Adipose tissue (tissue), 3 donors: ENCODE results near the gene VPS13C. TPM values are rescaled to one million over a fixed set of nuclear protein-coding genes. Genes with fewer than 3 reads are reported as not detected.

ENCODE experiments used
- H3K27ac ChIP-seq: one replicate; pipeline ENCODE4 v1.5.1; 2013; ENCODE audit warnings: low read depth, low read length
- WGBS, 3 donors: extraction: QIAGEN DNeasy Blood & Tissue Kit; methylation state at CpG; one replicate each; pipeline ENCODE4 v1.1.7; 2013; 5-methylcytosine and 5-hydroxymethylcytosine counted together
- polyA plus RNA-seq, 3 donors: library from polyadenylated mRNA; stranded (reverse); fragments of 200-250 nt; gene quantifications; one replicate each; pipeline ENCODE4 v1.2.3, GENCODE V29; 2013
- donor health status: healthy with polysubstance abuse.
- donor health status: Bipolar disorder and iron deficiency.
- donor health status: healthy.

VPS13C gene
- polyA plus RNA-seq, 3 donors = 8.1 to 11.0 (median 11.0) TPM

- 81 to 84% (median 82%) methylated on average over 9 of the region's 9 CpGs for WGBS, 3 donors
- H3K27ac ChIP-seq = no peak overlapping the region
Observed at GRCh38 chr15:62083194-62084154, 23.2 kb upstream of the VPS13C start.

GRCh38 chr15:62079594-62079993 lies 19.3 kb upstream of the VPS13C start:
- 70 to 85% (median 77%) methylated on average over 4 of the region's 4 CpGs for WGBS, 3 donors
- H3K27ac ChIP-seq = no peak overlapping the region

- H3K27ac ChIP-seq = no peak overlapping the region
- WGBS, 3 donors = 75 to 84% (median 76%) methylated on average over 9 of the region's 9 CpGs
Observed at GRCh38 chr15:62075595-62076277, 15.5 kb upstream of the VPS13C start.

GRCh38 chr15:62071711-62072308 lies 11.6 kb upstream of the VPS13C start:
- H3K27ac ChIP-seq = no peak overlapping the region

DNA sequence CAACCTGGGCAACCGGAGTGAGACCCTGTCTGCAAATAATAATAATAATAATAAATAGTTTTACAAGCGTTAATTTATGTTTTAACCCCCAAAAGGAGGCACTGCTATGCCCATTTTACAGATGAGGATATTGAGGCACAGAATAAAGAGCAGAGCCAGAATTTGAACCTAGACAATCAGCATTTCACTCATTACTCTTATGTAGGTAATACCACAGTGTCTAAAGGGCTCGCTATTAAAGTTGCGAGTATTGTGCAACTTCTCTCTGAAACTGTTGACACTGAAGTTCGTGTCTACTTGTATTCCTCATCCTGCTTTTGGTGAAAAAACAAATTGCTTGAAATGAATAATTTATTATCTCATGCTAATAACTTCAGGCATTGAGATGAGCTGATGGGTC lies 9.3 kb upstream of the VPS13C start:
- WGBS, 3 donors = 74 to 87% (median 85%) methylated on average over 5 of the region's 5 CpGs
- no peak overlapping the region for H3K27ac ChIP-seq

DNA sequence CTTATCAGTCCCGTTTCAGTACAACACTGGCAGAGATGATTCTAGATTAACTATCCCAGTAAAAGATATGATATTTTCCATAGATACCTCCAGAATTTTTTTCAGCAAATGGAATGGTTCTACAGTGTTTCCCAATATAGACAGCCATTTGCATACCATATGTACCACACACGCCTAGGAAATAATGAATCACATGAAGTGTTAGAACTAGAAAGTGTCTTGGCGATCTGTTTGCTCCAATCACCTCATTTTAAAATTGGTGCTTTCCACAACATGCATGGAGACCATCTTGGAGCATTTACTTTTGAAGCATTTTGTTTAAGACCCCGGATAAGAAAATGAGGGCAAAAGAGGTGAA lies 8.5 kb upstream of the VPS13C start:
- WGBS, 3 donors = 50 to 56% (median 51%) methylated on average over 4 of the region's 4 CpGs
- H3K27ac ChIP-seq = no peak overlapping the region

GRCh38 chr15:62068071-62068809 lies 8.0 kb upstream of the VPS13C start:
- H3K27ac ChIP-seq = no peak overlapping the region

DNA sequence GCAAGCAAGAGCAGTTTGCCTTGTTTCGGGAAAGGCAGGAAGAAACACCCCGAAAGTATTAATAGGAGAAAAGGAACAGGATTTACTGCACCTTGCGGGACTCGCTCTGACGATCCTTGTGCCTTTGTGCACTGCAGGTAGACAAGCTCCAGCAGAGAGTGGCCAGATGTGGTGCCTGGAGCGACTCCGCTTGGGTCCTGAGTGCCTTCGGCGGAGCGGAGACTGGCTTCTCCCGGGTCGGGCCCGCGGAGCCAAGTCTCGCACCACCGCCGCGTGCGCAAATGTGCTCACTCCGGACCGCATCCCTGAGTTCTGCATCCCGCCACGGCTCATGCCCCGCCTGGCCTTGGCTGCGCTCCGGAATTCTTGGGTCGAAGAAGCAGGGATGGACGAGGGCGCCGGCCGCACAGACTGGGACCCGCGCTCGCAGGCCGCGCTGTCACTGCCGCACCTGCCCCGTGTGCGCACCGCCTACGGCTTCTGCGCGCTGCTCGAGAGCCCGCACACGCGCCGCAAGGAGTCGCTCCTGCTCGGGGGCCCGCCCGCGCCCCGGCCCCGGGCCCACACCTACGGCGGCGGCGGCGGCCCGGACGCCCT lies 7.3 kb upstream of the VPS13C start:
- WGBS, 3 donors = 1 to 2% (median 1%) methylated on average over 46 to 62 of the region's 62 CpGs
- H3K27ac ChIP-seq = no peak overlapping the region

More at GRCh38 chr15:62068071-62068809, 8.0 kb upstream of the VPS13C start:
- WGBS, 3 donors = 0 to 1% (median 1%) methylated on average over 65 to 103 of the region's 103 CpGs

- no peak within 1 kb of the TSS for H3K27ac ChIP-seq
- WGBS, 3 donors = 3 to 7% (median 5%) methylated on average over 33 of the region's 33 CpGs
Observed at GRCh38 chr15:62066663-62067447, 6.6 kb upstream of the VPS13C start, which contains the start of gene C2CD4A. Gene C2CD4A, plus strand, starts transcription at chr15:62066977. Its CDS starts 637 bp downstream, at chr15:62067614.

GRCh38 chr15:62063825-62064635 lies 3.8 kb upstream of the VPS13C start:
- H3K27ac ChIP-seq = no peak overlapping the region
- WGBS, 3 donors = 48 to 82% (median 73%) methylated on average over 6 of the region's 6 CpGs

DNA sequence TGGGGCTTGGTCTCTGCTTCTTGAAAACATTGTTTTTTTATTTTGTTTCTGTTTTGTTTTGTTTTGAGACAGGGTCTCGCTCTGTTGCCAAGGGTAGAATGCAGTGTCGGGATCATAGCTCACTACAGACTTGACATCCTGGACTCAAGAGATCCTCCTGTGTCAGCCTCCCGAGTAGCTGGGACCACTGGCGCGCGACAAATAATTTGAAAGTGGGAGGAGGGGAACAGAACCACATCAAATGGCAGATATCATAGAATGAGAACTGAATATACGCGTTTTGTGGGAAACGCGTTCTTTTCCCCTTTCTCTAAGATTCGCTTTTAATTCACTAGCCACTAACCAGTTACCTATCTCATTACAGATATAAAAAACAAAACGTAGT lies 641 bp upstream of the VPS13C start:
- H3K27ac ChIP-seq = no peak overlapping the region
- WGBS, 3 donors = 4 to 22% (median 4%) methylated on average over 12 of the region's 12 CpGs

DNA sequence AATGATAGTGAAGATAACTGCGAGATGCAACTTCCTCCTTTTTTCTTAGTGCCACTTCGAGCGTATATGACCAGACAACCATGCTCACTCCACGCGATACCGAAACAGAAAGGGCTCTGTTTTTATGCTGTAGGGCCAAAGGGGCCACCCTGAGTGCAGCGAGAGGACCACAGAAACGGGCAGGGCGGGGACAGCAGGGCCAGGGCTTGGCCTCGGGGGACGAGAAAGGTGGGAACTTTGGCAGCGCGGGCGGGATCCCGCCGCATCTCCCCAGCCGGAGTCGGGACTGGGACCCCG lies 483 bp downstream of the VPS13C start:
- H3K27ac ChIP-seq = no peak overlapping the region
- WGBS, 3 donors = 0% methylated on average over 19 of the region's 19 CpGs

DNA sequence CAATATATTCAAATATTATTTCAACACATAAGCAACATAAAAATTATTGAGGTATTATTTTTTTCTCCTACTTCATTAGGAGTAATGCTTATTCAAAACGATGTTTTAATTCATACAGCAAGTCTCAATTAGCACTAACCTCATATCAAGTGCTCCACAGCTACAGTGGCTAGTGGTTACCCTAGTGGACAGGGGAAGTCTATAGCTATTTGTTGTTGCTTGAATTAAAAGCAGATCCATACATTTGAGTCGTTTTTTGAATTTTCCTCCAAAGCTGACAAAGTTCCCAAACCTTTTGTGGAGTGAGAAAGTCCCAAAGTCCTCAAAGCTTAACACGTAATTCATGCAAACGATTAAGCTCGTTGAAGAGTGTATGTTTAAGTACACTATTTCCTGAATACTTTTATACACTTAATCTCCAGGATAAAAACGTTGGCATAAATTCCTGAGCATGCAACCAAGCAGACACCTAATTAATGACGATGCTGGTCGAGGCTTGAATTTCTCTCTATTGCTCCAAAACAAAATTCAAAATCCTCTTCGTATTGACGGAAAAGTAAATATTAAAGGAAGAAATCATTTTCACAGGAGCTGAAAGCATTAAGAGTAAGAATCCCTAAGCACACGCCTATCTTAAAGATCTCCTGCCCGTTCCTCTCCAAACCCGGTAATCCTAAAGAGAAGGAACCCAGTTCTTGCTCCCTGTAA lies 985 bp downstream of the VPS13C start:
- H3K27ac ChIP-seq = no peak overlapping the region
- WGBS, 3 donors = 4 to 7% (median 6%) methylated on average over 13 of the region's 13 CpGs

GRCh38 chr15:62058327-62059028 lies 1.8 kb downstream of the VPS13C start:
- no peak overlapping the region for H3K27ac ChIP-seq
- WGBS, 3 donors = 84 to 88% (median 85%) methylated on average over 5 of the region's 5 CpGs

DNA sequence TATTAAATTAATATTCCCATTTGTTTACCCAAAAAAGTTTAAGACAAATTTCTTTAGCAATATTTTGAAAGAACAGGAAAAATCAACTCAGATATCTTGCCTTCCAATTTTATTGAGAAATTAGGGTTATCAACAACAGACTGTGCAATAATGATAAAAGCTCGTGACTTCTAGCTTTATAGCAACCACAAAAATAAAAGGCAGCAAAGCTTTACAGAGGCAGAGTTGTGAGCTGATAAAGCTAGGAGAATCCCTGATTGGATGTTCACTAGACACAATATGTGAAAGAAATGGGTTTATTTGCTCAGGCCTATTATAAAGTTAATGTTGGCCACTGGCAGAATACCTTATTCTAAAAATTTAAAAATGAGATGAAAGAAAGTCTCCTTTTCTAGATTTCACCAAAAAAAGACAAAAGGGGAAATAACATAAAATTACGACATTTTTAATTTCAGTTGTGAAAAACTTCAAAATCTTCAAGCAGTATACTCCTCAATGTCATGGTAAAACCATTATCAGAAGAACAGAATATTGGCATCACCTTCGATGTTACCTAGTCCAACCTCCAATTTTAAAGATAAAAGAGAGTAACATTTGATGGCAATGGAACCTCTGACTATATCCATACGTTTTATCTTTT lies 2.8 kb downstream of the VPS13C start:
- 67 to 71% (median 69%) methylated on average over 4 of the region's 4 CpGs for WGBS, 3 donors
- no peak overlapping the region for H3K27ac ChIP-seq
